Astrocyte (in vitro differentiated cells and primary cell): Measurements from ENCODE around the gene EML1.

Experiments
- CTCF ChIP-seq: IDR thresholded peaks from 2 replicates; pipeline ENCODE4 v1.5.1; 2011; ENCODE audit warnings: low read depth, mild to moderate bottlenecking, inconsistent platforms, low read length, moderate library complexity; ENCODE audit not compliant: insufficient read depth
- EZH2 ChIP-seq: IDR thresholded peaks from 2 replicates; pipeline ENCODE4 v1.6.1; 2012; ENCODE audit warnings: mild to moderate bottlenecking, low read length, inconsistent platforms; ENCODE audit not compliant: insufficient read depth

GRCh38 chr14:99976021-99976420, 182.8 kb downstream of the EML1 start:
- TF ChIP-seq CTCF (no peak), EZH2 (no peak)
